BJ (cell line): Measurements from ENCODE around the gene TSHZ2. TPM values are rescaled to one million over a fixed set of nuclear protein-coding genes. Genes with fewer than 3 reads are reported as not detected.

Source experiments
- CTCF ChIA-PET: fragments of 350-600 bp; formaldehyde crosslinking; extraction: SDS; loops from one replicate; lab custom pipeline; 2021; ENCODE audit warnings: antibody characterized with exemption, inconsistent platforms; lab: Yijun Ruan, JAX
- POLR2A ChIA-PET: fragments of 300-600 bp; sonication (Branson Sonifier 250); formaldehyde crosslinking; extraction: SDS; loops from one replicate; lab custom pipeline; 2021; ENCODE audit warnings: antibody characterized with exemption; lab: Charles Lee
- DNase-seq: peaks from one replicate; pipeline ENCODE4 v3.0.0-alpha.2; 2011; ENCODE audit warnings: low read depth
- H3K27me3 ChIP-seq: 2 replicates; pipeline ENCODE4 v1.6.0; 2011; ENCODE audit warnings: low read length; ENCODE audit not compliant: control insufficient read depth, insufficient read depth
- H3K36me3 ChIP-seq: 2 replicates; pipeline ENCODE4 v1.5.1; 2011; ENCODE audit warnings: low read length; ENCODE audit not compliant: control insufficient read depth, insufficient read depth
- H3K4me3 ChIP-seq: 2 replicates; pipeline ENCODE4 v1.5.1; 2011; ENCODE audit warnings: low read depth, mild to moderate bottlenecking, control low read depth, low read length
- polyA plus RNA-seq: library from polyadenylated mRNA; depleted of rRNA; stranded (reverse); fragments of >200 nt; gene quantifications from 2 replicates; pipeline ENCODE4 v1.2.3, GENCODE V29; 2011
- TF ChIP-seq, protein P1 (sequence below): IDR thresholded peaks from 2 replicates; pipeline ENCODE4 v1.5.1; 2011; ENCODE audit warnings: low read depth, mild to moderate bottlenecking, control low read depth, inconsistent platforms, low read length, moderate library complexity; ENCODE audit not compliant: insufficient read depth

The TSHZ2 gene
- polyA plus RNA-seq, 1 experiment: not detected

DNA sequence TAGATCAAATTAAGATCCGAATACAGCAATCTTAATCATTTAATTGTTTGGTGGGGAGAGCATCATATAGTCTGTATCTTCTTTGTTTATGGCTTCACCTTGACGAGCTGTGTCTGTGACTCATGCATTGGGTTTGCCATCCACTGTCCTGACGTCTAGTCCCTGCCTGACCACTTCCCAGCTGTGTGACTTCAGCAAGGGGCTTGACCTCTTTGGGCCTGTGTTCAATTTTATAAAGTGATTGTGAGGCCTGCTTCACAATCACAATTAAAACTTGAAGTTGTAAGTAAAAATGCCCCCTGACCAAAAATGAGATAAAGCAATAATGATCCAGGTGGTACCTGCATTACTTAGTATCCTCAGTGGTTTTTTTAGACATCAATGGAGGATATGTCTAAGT is 412.2 kb downstream of the TSHZ2 start:
- DNase-seq: no peak
- POLR2A ChIA-PET: no interaction called here
- no peaks in the 10 kb centered on the region for H3K27me3 ChIP-seq
- no peaks in the 10 kb centered on the region for H3K36me3 ChIP-seq
- no peak overlapping the region for H3K4me3 ChIP-seq
- CTCF ChIA-PET: no interaction called here
- TF ChIP-seq, protein P1, sequence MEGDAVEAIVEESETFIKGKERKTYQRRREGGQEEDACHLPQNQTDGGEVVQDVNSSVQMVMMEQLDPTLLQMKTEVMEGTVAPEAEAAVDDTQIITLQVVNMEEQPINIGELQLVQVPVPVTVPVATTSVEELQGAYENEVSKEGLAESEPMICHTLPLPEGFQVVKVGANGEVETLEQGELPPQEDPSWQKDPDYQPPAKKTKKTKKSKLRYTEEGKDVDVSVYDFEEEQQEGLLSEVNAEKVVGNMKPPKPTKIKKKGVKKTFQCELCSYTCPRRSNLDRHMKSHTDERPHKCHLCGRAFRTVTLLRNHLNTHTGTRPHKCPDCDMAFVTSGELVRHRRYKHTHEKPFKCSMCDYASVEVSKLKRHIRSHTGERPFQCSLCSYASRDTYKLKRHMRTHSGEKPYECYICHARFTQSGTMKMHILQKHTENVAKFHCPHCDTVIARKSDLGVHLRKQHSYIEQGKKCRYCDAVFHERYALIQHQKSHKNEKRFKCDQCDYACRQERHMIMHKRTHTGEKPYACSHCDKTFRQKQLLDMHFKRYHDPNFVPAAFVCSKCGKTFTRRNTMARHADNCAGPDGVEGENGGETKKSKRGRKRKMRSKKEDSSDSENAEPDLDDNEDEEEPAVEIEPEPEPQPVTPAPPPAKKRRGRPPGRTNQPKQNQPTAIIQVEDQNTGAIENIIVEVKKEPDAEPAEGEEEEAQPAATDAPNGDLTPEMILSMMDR: no peak

DNA sequence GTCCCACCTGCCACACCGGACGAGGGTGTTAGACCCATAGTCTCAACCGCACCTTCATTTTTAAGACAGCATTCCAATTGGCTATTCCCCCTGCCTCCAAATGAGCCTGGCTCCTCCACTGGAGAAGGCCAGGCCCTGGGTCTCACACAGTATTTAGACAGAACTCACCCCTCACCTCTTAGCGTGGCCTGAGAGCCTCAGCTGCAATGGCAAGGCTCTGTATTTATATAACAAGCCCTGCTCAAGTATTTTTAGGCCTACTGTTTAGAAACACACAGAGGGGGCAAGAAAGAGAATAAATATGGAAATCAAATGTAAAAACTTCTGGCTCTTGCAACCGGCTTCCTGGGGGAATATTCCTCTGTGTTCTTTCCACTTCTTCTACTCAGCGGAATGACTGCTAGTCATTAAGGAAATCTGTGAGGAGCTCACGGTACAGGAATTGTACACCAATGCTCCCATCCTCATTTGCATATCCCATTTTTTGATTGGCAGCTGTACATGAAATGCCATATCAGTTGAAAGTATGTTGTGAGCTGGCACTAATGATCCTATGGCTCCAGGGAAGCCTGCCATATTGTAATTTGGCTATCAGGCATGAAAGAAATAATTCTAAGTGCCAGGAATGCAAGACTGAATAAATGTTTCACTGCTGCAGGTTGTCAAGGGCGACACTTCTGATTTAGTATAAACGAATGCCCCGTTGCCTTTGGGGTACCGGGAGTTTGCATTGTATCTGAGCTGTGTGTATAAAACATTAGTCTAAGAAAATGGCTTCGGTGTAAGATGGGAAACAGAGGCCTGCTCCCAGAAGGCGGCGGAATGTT is 414.0 kb downstream of the TSHZ2 start:
- H3K36me3 ChIP-seq: no peaks in the 10 kb centered on the region
- no peak overlapping the region for H3K4me3 ChIP-seq
- POLR2A ChIA-PET: interaction anchor here (0.6 kb wide), 1 partner anchor 424 kb away, joined by 3 read pairs; no protein-coding TSS in a partner anchor
- DNase-seq: no peak
- H3K27me3 ChIP-seq: no peaks in the 10 kb centered on the region
- CTCF ChIA-PET: no interaction called here
- TF ChIP-seq, protein P1: no peak

DNA sequence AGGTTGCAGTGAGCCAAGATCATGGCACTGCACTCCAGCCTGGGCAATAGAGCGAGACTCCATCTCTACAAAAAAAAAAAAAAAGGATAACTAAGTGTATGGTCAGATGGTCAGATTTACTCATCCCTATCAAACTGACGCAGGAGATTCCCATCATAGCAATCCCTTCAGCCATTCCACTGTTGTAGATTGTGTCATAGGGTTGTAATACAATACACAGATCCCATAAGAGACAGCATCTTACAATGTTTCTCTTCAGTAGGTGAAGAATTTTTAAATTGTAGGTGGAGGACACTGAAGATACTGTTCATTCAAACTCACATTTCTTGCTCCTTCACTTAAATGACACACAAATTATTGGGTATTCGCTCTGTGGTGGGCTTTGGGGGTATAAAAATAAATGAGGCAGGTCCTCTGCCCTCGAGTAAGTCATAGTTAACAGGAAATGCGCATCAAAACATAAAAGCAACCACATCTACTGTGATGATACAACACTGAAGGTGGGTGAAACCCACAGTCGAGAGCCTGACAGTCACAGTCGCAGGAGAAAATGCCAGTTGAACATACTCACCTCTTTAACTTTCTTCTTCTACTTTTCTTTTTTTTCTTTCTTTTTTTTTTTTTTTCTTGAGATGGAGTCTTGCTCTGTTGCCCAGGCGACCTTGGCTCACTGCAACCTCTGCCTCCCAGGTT is 416.0 kb downstream of the TSHZ2 start:
- TF ChIP-seq, protein P1: no peak
- ChIA-PET CTCF (no interaction called here), POLR2A (no interaction called here)

DNA sequence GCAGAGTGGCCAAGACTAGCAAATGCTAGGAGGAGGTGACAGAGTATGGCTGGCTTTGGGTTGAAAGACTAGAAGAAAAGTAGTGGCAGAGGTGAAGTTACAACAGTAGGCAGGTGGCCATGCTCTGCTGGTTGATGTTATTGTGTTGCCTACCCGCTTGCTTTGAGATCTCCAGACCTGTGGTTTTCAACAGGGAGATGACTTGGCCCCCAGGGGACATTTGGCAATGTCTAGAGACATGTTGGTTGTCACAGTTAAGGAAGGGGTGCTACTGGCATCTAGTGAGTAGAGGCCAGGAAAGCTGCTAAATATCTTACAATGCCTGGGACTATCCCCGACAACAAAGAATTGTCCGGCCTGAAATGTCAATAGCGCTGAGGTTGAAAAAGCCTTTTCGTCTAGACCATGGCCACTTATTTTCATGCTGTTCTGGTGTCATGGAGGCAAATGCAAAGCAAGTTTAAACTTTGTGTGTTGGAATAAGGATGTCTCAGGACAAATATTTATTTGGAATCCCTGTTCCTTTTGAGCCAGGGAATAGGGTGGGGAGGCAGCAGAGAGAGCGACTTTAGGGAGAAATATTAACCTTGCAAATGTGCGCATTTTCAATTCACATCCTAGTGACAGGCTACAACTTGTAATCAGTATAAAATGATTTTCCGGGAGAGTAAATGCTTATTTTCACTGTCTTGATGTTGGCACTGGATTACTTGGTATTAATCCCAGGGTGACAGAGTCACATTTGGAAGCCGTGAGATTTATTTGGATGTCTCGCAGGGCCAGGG is 417.6 kb downstream of the TSHZ2 start:
- TF ChIP-seq, protein P1: no peak
- DNase-seq: no peak
- Histone ChIP-seq H3K4me3 (no peak overlapping the region), H3K36me3 (no peaks in the 10 kb centered on the region), H3K27me3 (no peaks in the 10 kb centered on the region)
- ChIA-PET POLR2A (no interaction called here), CTCF (no interaction called here)

More for the DNA sequence above, 416.0 kb downstream of the TSHZ2 start:
- Histone ChIP-seq H3K36me3 (no peaks in the 10 kb centered on the region), H3K4me3 (no peak overlapping the region), H3K27me3 (no peaks in the 10 kb centered on the region)
- no peak for DNase-seq

DNA sequence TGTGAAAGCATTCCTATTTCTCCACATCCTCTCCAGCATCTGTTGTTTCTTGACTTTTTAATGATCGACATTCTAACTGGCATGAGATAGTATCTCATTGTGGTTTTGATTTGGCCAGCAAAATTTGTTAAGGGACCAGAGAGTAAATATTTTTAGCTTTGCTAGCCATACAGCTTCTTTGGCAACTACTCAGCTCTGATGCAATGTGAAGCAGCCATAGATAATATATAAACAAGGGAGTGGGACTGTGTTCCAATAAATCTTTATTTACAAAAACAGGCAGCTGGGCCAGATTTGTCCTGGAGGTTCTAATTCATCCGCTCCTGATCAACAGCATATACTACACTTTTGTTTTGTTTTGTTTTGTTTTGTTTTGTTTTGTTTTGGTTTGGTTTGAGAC is 418.6 kb downstream of the TSHZ2 start:
- no peak for DNase-seq

More for the DNA sequence above, 418.6 kb downstream of the TSHZ2 start:
- no peak overlapping the region for H3K4me3 ChIP-seq
- ChIA-PET CTCF (no interaction called here), POLR2A (no interaction called here)
- H3K27me3 ChIP-seq: no peaks in the 10 kb centered on the region
- TF ChIP-seq, protein P1: no peak
- no peaks in the 10 kb centered on the region for H3K36me3 ChIP-seq
